ENCODE measurements around the gene MYL11.
"Not testable (repeated sequence)": the region's sequence is repeated elsewhere in the genome, so short reads cannot be mapped to it uniquely, and the experiment has no call there.

GRCh38 chr16:30341971-30342370, 32.6 kb upstream of the MYL11 start:
- not testable (repeated sequence) for TF ChIP-seq CTCF, POLR2A (IDR thresholded peaks at IDR 0.05)

Measured in lower leg skin (tissue), 3 donors.